WTC11 (cell line): ENCODE measurements around the gene KAZN.

ENCODE experiments used
- ESRRA ChIP-seq: sonication (generic); formaldehyde crosslinking; IDR thresholded peaks from 2 replicates; pipeline ENCODE4 v1.8.1; 2022; ENCODE audit warnings: mild to moderate bottlenecking, missing genetic modification reagents, borderline replicate concordance
- FOXP1 ChIP-seq: sonication (generic); formaldehyde crosslinking; IDR thresholded peaks from 2 replicates; pipeline ENCODE4 v1.8.0; 2022; ENCODE audit warnings: missing genetic modification reagents, mild to moderate bottlenecking, moderate library complexity, borderline replicate concordance
- MXD4 ChIP-seq: fragments of 250-450 bp; sonication (Bioruptor Pico); IDR thresholded peaks from 2 replicates; pipeline ENCODE4 v1.8.0; 2021; ENCODE audit warnings: mild to moderate bottlenecking, moderate library complexity, borderline replicate concordance
- NR2C2 ChIP-seq: sonication (generic); formaldehyde crosslinking; IDR thresholded peaks from 2 replicates; pipeline ENCODE4 v1.8.0; 2022; ENCODE audit warnings: mild to moderate bottlenecking, missing genetic modification reagents
- TEAD1 ChIP-seq: sonication (generic); formaldehyde crosslinking; IDR thresholded peaks from 2 replicates; pipeline ENCODE4 v1.8.0; 2022; ENCODE audit warnings: mild to moderate bottlenecking, missing genetic modification reagents
- ZBTB43 ChIP-seq: sonication (generic); formaldehyde crosslinking; IDR thresholded peaks from 2 replicates; pipeline ENCODE4 v1.8.1; 2023; ENCODE audit warnings: mild to moderate bottlenecking, missing genetic modification reagents
- ZNF138 ChIP-seq: sonication (generic); formaldehyde crosslinking; conservative IDR thresholded peaks from 2 replicates; pipeline ENCODE4 v1.8.1; 2022; ENCODE audit warnings: mild to moderate bottlenecking, moderate library complexity, missing genetic modification reagents
- ZNF232 ChIP-seq: sonication (generic); formaldehyde crosslinking; IDR thresholded peaks from 2 replicates; pipeline ENCODE4 v1.8.0; 2022; ENCODE audit warnings: mild to moderate bottlenecking, missing genetic modification reagents
- TF ChIP-seq, protein P1 (sequence below): fragments of 200-600 bp; IDR thresholded peaks from 2 replicates; pipeline ENCODE4 v1.8.0; 2022; ENCODE audit warnings: antibody characterized with exemption

- TF ChIP-seq MXD4 (CRISPR knock-in tag) = no peak
- no peak for TF ChIP-seq NR2C2 (CRISPR knock-in tag)
- TF ChIP-seq, protein P1, sequence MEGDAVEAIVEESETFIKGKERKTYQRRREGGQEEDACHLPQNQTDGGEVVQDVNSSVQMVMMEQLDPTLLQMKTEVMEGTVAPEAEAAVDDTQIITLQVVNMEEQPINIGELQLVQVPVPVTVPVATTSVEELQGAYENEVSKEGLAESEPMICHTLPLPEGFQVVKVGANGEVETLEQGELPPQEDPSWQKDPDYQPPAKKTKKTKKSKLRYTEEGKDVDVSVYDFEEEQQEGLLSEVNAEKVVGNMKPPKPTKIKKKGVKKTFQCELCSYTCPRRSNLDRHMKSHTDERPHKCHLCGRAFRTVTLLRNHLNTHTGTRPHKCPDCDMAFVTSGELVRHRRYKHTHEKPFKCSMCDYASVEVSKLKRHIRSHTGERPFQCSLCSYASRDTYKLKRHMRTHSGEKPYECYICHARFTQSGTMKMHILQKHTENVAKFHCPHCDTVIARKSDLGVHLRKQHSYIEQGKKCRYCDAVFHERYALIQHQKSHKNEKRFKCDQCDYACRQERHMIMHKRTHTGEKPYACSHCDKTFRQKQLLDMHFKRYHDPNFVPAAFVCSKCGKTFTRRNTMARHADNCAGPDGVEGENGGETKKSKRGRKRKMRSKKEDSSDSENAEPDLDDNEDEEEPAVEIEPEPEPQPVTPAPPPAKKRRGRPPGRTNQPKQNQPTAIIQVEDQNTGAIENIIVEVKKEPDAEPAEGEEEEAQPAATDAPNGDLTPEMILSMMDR = no peak
- no peak for TF ChIP-seq ZNF138 (CRISPR knock-in tag)
- no peak for TF ChIP-seq ZNF232 (CRISPR knock-in tag)
- no peak for TF ChIP-seq ZBTB43 (CRISPR knock-in tag)
- TF ChIP-seq FOXP1 (CRISPR knock-in tag) = no peak
- no peak for TF ChIP-seq TEAD1 (CRISPR knock-in tag)
- no peak for TF ChIP-seq ESRRA (CRISPR knock-in tag)
These were observed 31.4 kb upstream of the KAZN start for GRCh38 chr1:14567056-14567455.
